HG03139 (cell line): Measurements from ENCODE around the gene CRB1.

Experiments used
- ATAC-seq: cut with Tn5 transposase; IDR thresholded peaks from one replicate; pipeline ENCODE4 v1.9.1; 2021; ENCODE audit not compliant: unreplicated experiment

The CRB1 gene

DNA sequence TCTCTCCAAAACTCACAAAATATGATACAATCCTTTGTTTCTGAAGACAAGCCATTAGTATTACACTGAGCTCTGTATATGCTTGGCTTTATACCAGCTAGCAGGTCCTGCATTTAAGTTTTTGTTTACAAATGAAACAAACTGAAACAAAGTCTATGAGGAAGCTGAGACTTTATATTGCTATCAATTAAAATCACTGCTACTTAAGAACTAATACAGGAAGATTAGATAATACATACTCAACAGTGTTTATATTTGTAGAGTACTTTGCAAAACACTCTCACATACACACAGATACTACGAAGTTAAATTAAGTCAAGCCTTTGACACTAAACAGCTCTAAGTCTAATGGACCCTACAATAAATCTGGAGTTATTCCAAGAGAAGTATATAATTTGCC, 247.4 kb downstream of the CRB1 start:
- ATAC-seq = no peak

DNA sequence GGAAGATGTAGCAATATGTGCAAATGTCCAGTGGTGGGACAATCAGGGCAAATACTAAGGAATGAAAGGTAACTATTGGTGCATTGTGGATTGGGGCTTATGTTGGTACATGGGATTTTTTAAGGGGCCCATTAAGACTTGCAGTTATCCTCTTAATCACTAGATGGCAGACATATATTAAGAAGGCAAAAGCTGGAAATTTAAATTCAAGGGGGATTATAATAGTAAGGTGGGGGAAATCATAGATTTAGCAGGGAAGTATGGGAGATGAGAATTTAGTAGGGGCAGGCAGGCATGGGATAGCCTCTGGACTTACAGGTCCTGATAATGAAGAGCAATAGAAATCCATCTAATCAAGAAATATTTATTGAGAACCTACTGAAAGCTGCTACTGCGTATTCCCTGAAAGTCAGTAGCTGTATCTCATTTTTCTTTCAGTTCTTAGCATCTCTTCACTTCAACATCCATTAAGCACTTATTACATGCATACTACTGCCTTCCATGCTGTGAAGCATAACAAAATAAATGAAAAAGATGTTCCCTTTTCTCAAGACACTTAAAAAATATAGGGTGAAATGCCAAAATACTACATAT, 251.8 kb downstream of the CRB1 start:
- ATAC-seq = no peak

DNA sequence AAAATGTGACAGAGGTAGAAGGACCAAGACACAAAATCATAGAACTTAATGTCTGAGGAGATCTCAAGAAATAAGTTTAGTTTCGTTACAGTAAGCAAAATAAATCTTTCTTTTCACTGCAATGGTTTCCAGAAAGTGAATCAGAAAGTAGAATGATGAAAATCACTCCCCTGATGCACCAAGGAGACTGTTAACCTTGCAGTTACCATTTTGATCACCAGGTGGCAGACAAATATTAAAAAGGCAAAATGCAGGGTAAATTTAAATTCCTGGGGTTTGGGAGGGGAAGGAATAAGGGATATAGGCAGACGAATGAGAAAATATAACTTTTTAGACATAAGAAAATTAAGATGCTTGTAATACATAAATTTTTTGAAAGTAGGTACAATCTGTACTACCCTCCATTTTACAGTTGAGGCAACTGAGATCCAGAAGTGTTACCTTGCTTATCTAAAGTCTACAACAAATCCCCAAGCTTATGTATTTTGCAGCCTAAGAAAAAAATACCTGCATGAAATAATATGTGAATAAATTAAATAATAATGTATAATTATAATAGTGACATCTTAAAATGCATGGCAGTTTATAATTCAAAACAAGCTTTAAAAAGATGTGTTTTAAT, 253.2 kb downstream of the CRB1 start:
- ATAC-seq = no peak

DNA sequence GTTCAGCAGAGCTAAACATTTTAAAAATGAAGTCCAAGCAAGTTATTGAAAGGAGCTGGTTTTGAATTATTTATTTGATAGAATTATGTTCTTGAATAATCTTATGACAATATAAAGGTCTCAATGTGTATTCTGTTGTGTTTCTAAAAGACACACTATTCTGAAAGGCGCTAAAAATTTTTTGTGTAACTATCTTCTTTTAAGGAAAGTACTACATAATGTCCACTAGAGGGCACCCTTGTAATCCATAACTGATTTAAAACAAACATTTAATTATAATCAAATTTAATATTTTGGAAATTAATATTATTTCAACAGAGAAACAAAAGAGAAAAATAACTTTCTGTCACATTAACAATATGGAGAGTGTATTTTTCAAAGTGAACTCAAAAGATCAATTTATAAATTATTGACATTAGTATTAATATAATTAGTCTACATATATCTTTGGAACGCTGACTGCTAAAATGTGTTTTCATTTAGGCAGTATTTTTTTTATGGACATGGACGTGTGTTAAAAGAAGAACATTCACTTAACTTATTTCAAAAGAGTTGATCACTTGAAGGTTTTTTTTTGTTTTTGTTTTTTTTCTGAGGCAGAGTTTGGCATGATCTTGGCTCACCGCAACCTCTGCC, 258.8 kb downstream of the CRB1 start:
- no peak for ATAC-seq
